Mucosa of rectum (tissue), 2 donors: ENCODE measurements around the gene ZFP36.

Source experiments
- H3K27ac ChIP-seq, 2 donors: one replicate each; pipeline ENCODE4 v1.7.0; 2013; ENCODE audit warnings: inconsistent platforms in 2 of 2, low read depth in 2 of 2, low read length in 2 of 2
- H3K27me3 ChIP-seq, 2 donors: one replicate each; pipeline ENCODE4 v1.7.0; 2013; ENCODE audit warnings: low read length in 2 of 2; ENCODE audit not compliant: control insufficient read depth in 2 of 2, insufficient read depth in 2 of 2
- H3K36me3 ChIP-seq, 2 donors: one replicate each; pipeline ENCODE4 v1.7.0; 2013; ENCODE audit warnings: low read length in 2 of 2; ENCODE audit not compliant: control insufficient read depth in 2 of 2, insufficient read depth in 2 of 2
- H3K4me1 ChIP-seq, 2 donors: one replicate each; pipeline ENCODE4 v1.7.0; 2013; ENCODE audit warnings: low read length in 2 of 2, mild to moderate bottlenecking in 1 of 2; ENCODE audit not compliant: control insufficient read depth in 2 of 2, insufficient read depth in 2 of 2
- H3K4me3 ChIP-seq, 2 donors: one replicate each; pipeline ENCODE4 v1.7.0; 2013; ENCODE audit warnings: low read length in 2 of 2
- H3K9ac ChIP-seq, 2 donors: one replicate each; pipeline ENCODE4 v1.7.0; 2013; ENCODE audit warnings: low read length in 2 of 2, low read depth in 1 of 2, mild to moderate bottlenecking in 1 of 2
- H3K9me3 ChIP-seq, 2 donors: one replicate each; pipeline ENCODE4 v1.7.0; 2013; ENCODE audit warnings: low read length in 2 of 2; ENCODE audit not compliant: control insufficient read depth in 2 of 2
- donor health status: healthy.
- donor health status: Normal muscosa, but diverticular disease.

The ZFP36 gene

GRCh38 chr19:39430675-39431593 is 24.3 kb downstream of the ZFP36 start:
- H3K4me3 ChIP-seq: peak overlapping the region in 1 of 2 donors; percentile 14
- no peaks in the 10 kb centered on the region for H3K9me3 ChIP-seq
- H3K27me3 ChIP-seq: no peaks in the 10 kb centered on the region
- no peak overlapping the region for H3K9ac ChIP-seq
- H3K4me1 ChIP-seq: peaks cover 15 to 17% of the 10 kb centered on the region in 2 donors
- peaks cover 22 to 26% of the 10 kb centered on the region in 2 donors for H3K36me3 ChIP-seq
- peak overlapping the region; percentile 69 to 74 for H3K27ac ChIP-seq

DNA sequence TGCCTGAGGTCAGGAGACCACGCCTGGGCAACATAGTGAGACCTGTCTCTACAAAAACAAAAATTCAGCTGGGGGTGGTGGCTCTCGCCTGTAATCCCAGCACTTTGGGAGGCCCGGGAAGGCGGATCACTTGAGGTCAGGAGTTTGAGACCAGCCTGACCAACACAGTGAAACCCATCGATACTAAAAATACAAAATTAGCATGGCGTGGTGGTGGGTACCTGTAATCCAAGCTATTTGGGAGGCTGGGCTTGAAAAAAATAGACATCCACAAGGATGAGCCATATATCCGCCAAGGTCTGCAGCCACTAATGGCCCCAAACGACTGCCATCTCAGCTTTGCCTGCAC is 26.0 kb downstream of the ZFP36 start:
- Histone ChIP-seq H3K4me1 (peaks cover 18 to 24% of the 10 kb centered on the region in 2 donors), H3K27ac (no peak overlapping the region)

DNA sequence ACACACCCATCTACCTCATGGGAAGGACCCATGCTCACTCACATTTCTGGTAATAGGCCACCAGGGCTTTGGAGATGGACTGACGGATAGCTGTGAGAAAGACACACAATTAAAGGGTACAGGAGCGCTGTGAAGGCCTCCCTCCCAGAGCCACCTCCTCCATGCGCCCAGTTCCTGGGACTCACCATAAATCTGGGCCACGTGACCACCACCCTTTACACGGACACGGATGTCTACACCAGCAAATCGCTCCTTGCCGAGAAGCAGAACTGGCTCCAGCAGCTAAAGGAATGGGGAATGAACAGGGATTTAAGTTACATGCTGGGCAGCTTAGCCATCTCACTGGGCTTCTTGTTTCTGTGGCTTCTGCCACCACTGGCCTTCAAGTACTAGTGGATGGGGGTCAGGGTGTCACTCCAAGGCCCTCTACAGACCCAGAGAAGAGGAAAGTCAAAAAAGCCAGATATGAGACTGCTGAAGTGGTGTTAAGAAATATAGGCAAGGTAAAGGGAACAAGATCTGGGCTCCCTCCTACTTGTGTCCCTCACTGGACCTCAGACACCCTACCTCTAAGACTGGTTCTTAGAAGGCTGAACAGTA is 26.9 kb downstream of the ZFP36 start:
- H3K27ac ChIP-seq: no peak overlapping the region
- H3K36me3 ChIP-seq: peaks cover 22 to 26% of the 10 kb centered on the region in 2 donors
- no peak overlapping the region for H3K9ac ChIP-seq
- peaks cover 18 to 24% of the 10 kb centered on the region in 2 donors for H3K4me1 ChIP-seq
- H3K4me3 ChIP-seq: no peak overlapping the region
- H3K27me3 ChIP-seq: no peaks in the 10 kb centered on the region
- no peaks in the 10 kb centered on the region for H3K9me3 ChIP-seq

More for the DNA sequence above, 26.0 kb downstream of the ZFP36 start:
- no peaks in the 10 kb centered on the region for H3K9me3 ChIP-seq
- no peaks in the 10 kb centered on the region for H3K27me3 ChIP-seq
- peaks cover 22 to 26% of the 10 kb centered on the region in 2 donors for H3K36me3 ChIP-seq
- H3K9ac ChIP-seq: no peak overlapping the region
- no peak overlapping the region for H3K4me3 ChIP-seq

- Histone ChIP-seq H3K27ac (no peak overlapping the region), H3K27me3 (no peaks in the 10 kb centered on the region), H3K36me3 (peaks cover 22 to 26% of the 10 kb centered on the region in 2 donors), H3K4me1 (peaks cover 18 to 24% of the 10 kb centered on the region in 2 donors), H3K9ac (peak overlapping the region; percentile 77 to 98), H3K4me3 (peak overlapping the region; percentile 97), H3K9me3 (no peaks in the 10 kb centered on the region)
These were observed 27.8 kb downstream of the ZFP36 start for GRCh38 chr19:39434123-39435076.

GRCh38 chr19:39435499-39436349 is 29.1 kb downstream of the ZFP36 start, which contains the start of gene RPS16:
Gene RPS16 (minus strand): TSS chr19:39435949. CDS start chr19:39435895, 54 bp downstream.
- Histone ChIP-seq H3K9me3 (no peaks in the 10 kb centered on the region), H3K27ac (peak within 1 kb of the TSS; percentile 73 to 90), H3K36me3 (peaks cover 22 to 26% of the 10 kb centered on the region in 2 donors), H3K4me1 (peaks cover 18 to 24% of the 10 kb centered on the region in 2 donors), H3K4me3 (peak within 1 kb of the TSS; percentile 97), H3K9ac (peak within 1 kb of the TSS; percentile 77 to 98), H3K27me3 (no peaks in the 10 kb centered on the region)

- Histone ChIP-seq H3K27ac (peak overlapping the region; percentile 73 to 90), H3K36me3 (peaks cover 22 to 23% of the 10 kb centered on the region in 2 donors)
These were observed 29.7 kb downstream of the ZFP36 start for GRCh38 chr19:39436350-39436716.

DNA sequence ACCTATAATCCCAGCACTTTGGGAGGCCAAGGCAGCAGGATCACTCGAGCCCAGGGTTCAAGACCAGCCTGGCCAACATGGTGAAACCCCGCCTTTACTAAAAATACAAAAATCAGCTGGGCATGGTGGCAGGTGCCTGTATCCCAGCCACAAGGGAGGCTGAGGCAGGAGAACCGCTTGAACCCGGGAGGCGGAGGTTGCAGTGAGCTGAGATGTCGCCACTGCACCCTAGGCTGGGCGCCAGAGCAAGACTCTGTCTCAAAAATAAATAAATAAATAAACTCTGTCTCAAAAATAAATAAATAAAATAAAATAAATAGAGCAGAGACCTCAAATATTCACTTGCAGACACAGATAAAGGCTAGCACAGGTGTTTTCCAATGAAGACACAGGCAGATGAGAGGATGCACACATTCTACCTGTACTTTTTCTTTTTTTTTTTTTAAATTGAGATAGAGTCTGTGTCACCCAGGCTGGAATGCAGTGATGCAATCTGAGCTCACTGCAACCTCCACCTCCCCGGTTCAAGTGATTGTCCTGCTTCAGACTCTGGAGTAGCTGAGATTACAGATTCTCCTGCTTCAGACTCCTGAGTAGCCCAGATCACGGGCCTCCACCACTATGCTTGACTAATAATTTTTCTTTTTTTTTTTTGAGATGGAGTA is 31.8 kb downstream of the ZFP36 start:
- no peaks in the 10 kb centered on the region for H3K27me3 ChIP-seq
- peaks cover 10 to 12% of the 10 kb centered on the region in 2 donors for H3K36me3 ChIP-seq
- H3K9me3 ChIP-seq: no peaks in the 10 kb centered on the region
- H3K9ac ChIP-seq: no peak overlapping the region
- no peak overlapping the region for H3K4me3 ChIP-seq
- no peak overlapping the region for H3K27ac ChIP-seq
- H3K4me1 ChIP-seq: peaks cover 14 to 20% of the 10 kb centered on the region in 2 donors

More at GRCh38 chr19:39436350-39436716, 29.7 kb downstream of the ZFP36 start:
- Histone ChIP-seq H3K9ac (peak overlapping the region; percentile 73 to 80), H3K4me1 (peaks cover 14 to 20% of the 10 kb centered on the region in 2 donors), H3K4me3 (peak overlapping the region; percentile 84 to 97), H3K27me3 (no peaks in the 10 kb centered on the region), H3K9me3 (no peaks in the 10 kb centered on the region)

GRCh38 chr19:39444598-39445195 is 38.0 kb downstream of the ZFP36 start:
- Histone ChIP-seq H3K27me3 (no peaks in the 10 kb centered on the region), H3K9ac (peak overlapping the region; percentile 95 to 100), H3K27ac (peak overlapping the region; percentile 95), H3K9me3 (no peaks in the 10 kb centered on the region), H3K36me3 (peaks cover 0 to 2% of the 10 kb centered on the region in 2 donors), H3K4me3 (peak overlapping the region; percentile 99), H3K4me1 (peaks cover 12 to 29% of the 10 kb centered on the region in 2 donors)
